ENCODE results near the gene NPEPPS. TPM values are rescaled to one million over a fixed set of nuclear protein-coding genes. Genes with fewer than 3 reads are reported as not detected.

NPEPPS gene
- total RNA-seq, 4 donors from 2014 or later: 119 to 237 (median 170) TPM

- no peaks in the 10 kb centered on the region for H3K9me3 ChIP-seq
- no peak for DNase-seq
- intact Hi-C loops (cut with DNase I; ENCODE audit: low total_unique reads): no loop called here
- H3K27me3 ChIP-seq: no peaks in the 10 kb centered on the region
- no peak overlapping the region for H3K4me3 ChIP-seq
- peak overlapping the region in 3 of 4 donors; percentile 30 to 67 (median 56) for H3K27ac ChIP-seq
- TF ChIP-seq POLR2A (IDR thresholded peaks at IDR 0.05): no peak
- no peak for TF ChIP-seq EP300 (IDR thresholded peaks at IDR 0.05; ENCODE audit: low read depth)
- TF ChIP-seq, protein P1, sequence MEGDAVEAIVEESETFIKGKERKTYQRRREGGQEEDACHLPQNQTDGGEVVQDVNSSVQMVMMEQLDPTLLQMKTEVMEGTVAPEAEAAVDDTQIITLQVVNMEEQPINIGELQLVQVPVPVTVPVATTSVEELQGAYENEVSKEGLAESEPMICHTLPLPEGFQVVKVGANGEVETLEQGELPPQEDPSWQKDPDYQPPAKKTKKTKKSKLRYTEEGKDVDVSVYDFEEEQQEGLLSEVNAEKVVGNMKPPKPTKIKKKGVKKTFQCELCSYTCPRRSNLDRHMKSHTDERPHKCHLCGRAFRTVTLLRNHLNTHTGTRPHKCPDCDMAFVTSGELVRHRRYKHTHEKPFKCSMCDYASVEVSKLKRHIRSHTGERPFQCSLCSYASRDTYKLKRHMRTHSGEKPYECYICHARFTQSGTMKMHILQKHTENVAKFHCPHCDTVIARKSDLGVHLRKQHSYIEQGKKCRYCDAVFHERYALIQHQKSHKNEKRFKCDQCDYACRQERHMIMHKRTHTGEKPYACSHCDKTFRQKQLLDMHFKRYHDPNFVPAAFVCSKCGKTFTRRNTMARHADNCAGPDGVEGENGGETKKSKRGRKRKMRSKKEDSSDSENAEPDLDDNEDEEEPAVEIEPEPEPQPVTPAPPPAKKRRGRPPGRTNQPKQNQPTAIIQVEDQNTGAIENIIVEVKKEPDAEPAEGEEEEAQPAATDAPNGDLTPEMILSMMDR (IDR thresholded peaks at IDR 0.05): no peak
- no peak for TF ChIP-seq POLR2AphosphoS5 (IDR thresholded peaks at IDR 0.05)
- H3K4me1 ChIP-seq: peaks cover 2 to 12% (median 8%) of the 10 kb centered on the region in 4 donors
- peaks cover 0 to 65% (median 13%) of the 10 kb centered on the region in 4 donors for H3K36me3 ChIP-seq
- 53 to 86% methylated on average over 2 to 3 of the region's 3 CpGs for WGBS, 2 donors (ENCODE audit: low coverage in 1 of 2)
- in situ Hi-C loops (cut with MboI; ENCODE audit: low pct_ligation_motif_present in 1 of 4, low pct_unique_long_range_greater_than_20kb in 1 of 4, low sequenced_read_pairs in 3 of 4): loop anchor here (25.0 kb wide), 4 partner anchors 108 to 383 kb away; no protein-coding TSS in a partner anchor
These were observed 89.8 kb downstream of the NPEPPS start for GRCh38 chr17:47620503-47621245.

GRCh38 chr17:47621293-47622179 lies 90.6 kb downstream of the NPEPPS start:
- in situ Hi-C loops (cut with MboI; ENCODE audit: low pct_ligation_motif_present in 1 of 4, low pct_unique_long_range_greater_than_20kb in 1 of 4, low sequenced_read_pairs in 3 of 4) (loop anchor here (25.0 kb wide), 4 partner anchors 109 to 384 kb away; no protein-coding TSS in a partner anchor), intact Hi-C loops (cut with DNase I; ENCODE audit: low total_unique reads) (no loop called here)
- TF ChIP-seq, protein P1 (IDR thresholded peaks at IDR 0.05): no peak
- TF ChIP-seq POLR2AphosphoS5 (IDR thresholded peaks at IDR 0.05) (peak in 1 of 3 donors; percentile 9), POLR2A (IDR thresholded peaks at IDR 0.05) (no peak)
- Histone ChIP-seq H3K36me3 (peaks cover 0 to 59% (median 13%) of the 10 kb centered on the region in 4 donors), H3K27me3 (no peaks in the 10 kb centered on the region), H3K9me3 (no peaks in the 10 kb centered on the region), H3K4me3 (no peak overlapping the region), H3K27ac (peak overlapping the region; percentile 30 to 67 (median 48)), H3K4me1 (peaks cover 2 to 12% (median 8%) of the 10 kb centered on the region in 4 donors)
- no peak for DNase-seq
- WGBS, 2 donors (ENCODE audit: low coverage in 1 of 2): 81 to 85% methylated on average over 6 to 9 of the region's 9 CpGs

DNA sequence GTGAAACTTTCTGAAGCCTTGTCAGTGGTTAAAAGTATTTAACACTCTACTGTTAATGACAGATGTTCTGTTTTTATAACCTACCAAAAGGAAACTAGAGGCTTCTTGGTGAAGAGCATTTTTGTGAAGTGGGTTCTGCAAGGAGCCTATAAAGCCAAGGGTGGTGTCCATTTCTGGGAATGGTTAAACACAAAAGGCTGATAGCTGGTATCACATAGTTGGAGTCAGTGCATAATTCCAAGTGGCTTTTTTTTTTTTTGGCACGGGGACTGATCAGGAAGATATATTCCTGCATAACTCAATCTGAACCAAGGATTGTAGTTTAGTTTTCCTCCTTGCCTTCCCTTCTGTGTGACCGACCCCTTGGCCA lies 91.3 kb downstream of the NPEPPS start:
- peaks cover 0 to 53% (median 12%) of the 10 kb centered on the region in 4 donors for H3K36me3 ChIP-seq
- H3K27me3 ChIP-seq: no peaks in the 10 kb centered on the region
- H3K27ac ChIP-seq: peak overlapping the region; percentile 30 to 67 (median 48)
- H3K4me1 ChIP-seq: peaks cover 2 to 12% (median 8%) of the 10 kb centered on the region in 4 donors
- in situ Hi-C loops (cut with MboI; ENCODE audit: low pct_ligation_motif_present in 1 of 4, low pct_unique_long_range_greater_than_20kb in 1 of 4, low sequenced_read_pairs in 3 of 4): loop anchor here (25.0 kb wide), 4 partner anchors 110 to 385 kb away; no protein-coding TSS in a partner anchor
- no peak for DNase-seq
- H3K4me3 ChIP-seq: no peak overlapping the region
- WGBS, 2 donors (ENCODE audit: low coverage in 1 of 2): 46 to 74% methylated on average over 2 of the region's 2 CpGs
- H3K9me3 ChIP-seq: no peaks in the 10 kb centered on the region
- TF ChIP-seq POLR2AphosphoS5 (IDR thresholded peaks at IDR 0.05) (no peak), POLR2A (IDR thresholded peaks at IDR 0.05) (no peak), EP300 (IDR thresholded peaks at IDR 0.05; ENCODE audit: low read depth) (no peak)
- TF ChIP-seq, protein P1 (IDR thresholded peaks at IDR 0.05): no peak
- intact Hi-C loops (cut with DNase I; ENCODE audit: low total_unique reads): no loop called here

GRCh38 chr17:47624727-47625068 lies 93.8 kb downstream of the NPEPPS start:
- WGBS, 2 donors (ENCODE audit: low coverage in 1 of 2): 0 to 3% methylated on average over 1 of the region's 1 CpG
- Histone ChIP-seq H3K36me3 (peaks cover 0 to 29% (median under 1%) of the 10 kb centered on the region in 4 donors), H3K4me3 (no peak overlapping the region)

More at GRCh38 chr17:47624727-47625068, 93.8 kb downstream of the NPEPPS start:
- H3K27me3 ChIP-seq: no peaks in the 10 kb centered on the region
- in situ Hi-C loops (cut with MboI; ENCODE audit: low pct_ligation_motif_present in 1 of 4, low pct_unique_long_range_greater_than_20kb in 1 of 4, low sequenced_read_pairs in 3 of 4): loop anchor here (25.0 kb wide), 4 partner anchors 112 to 387 kb away; no protein-coding TSS in a partner anchor
- intact Hi-C loops (cut with DNase I; ENCODE audit: low total_unique reads): no loop called here
- no peaks in the 10 kb centered on the region for H3K9me3 ChIP-seq
- H3K27ac ChIP-seq: no peak overlapping the region
- no peak for TF ChIP-seq POLR2AphosphoS5 (IDR thresholded peaks at IDR 0.05)
- no peak for TF ChIP-seq EP300 (IDR thresholded peaks at IDR 0.05; ENCODE audit: low read depth)
- peaks cover 2 to 12% (median 8%) of the 10 kb centered on the region in 4 donors for H3K4me1 ChIP-seq
- no peak for DNase-seq
